ENCODE data around the gene GRPR. TPM values are rescaled to one million over a fixed set of nuclear protein-coding genes. Genes with fewer than 3 reads are reported as not detected.
A peak's percentile ranks its signal among the peaks of the same experiment; 100 is the strongest.

GRPR gene
- total RNA-seq, 1 experiment from 2014 or later = 0.45 TPM

DNA sequence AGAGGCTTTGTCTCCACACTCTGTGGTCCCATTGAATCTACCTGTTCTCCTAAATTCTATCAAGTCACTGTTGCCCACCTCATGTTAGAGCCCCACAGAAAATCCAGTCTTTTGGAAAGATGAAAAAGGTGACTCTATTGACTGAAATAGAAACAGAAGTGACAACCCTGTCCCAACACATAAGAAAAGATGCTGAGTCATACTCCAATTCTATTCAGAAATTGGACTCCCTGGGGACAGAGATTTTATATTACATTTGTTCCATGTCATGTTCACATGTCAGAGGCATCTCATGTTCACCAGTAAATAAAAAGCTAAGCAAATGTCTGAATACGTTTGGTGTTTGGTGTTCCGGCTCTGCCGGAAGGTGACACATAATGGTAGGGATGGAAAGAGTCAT, 2.9 kb upstream of the GRPR start:
- no peaks in the 10 kb centered on the region for H3K79me2 ChIP-seq (ENCODE audit: low read length)
- H2AFZ ChIP-seq (ENCODE audit: low read length) = no peak overlapping the region
- no peaks in the 10 kb centered on the region for H3K9me3 ChIP-seq (ENCODE audit: low read length)
- H3K4me3 ChIP-seq (ENCODE audit: low read length) = no peak overlapping the region
- no peaks in the 10 kb centered on the region; the same call in 1 of the 2 replicates for H3K9me2 ChIP-seq (replicated peaks; ENCODE audit: insufficient read depth, low read length)
- peaks cover 42% of the 10 kb centered on the region for H3K4me1 ChIP-seq (ENCODE audit: low read length)
- H3K27ac ChIP-seq (ENCODE audit: low read length) = peak overlapping the region; percentile 59; the same call in 1 of the 2 replicates
- no peaks in the 10 kb centered on the region for H4K20me1 ChIP-seq (ENCODE audit: insufficient read depth, low read depth, low read length)
- H3K9ac ChIP-seq (ENCODE audit: low read length) = no peak overlapping the region
- peak; percentile 66 for DNase-seq
- no peaks in the 10 kb centered on the region for H3K36me3 ChIP-seq (ENCODE audit: insufficient read depth, low read length)
- peak overlapping the region; percentile 52 for H3K4me2 ChIP-seq (ENCODE audit: low read depth, low read length, poor library complexity, severe bottlenecking)
- H3K27me3 ChIP-seq (ENCODE audit: low read length) = no peaks in the 10 kb centered on the region

DNA sequence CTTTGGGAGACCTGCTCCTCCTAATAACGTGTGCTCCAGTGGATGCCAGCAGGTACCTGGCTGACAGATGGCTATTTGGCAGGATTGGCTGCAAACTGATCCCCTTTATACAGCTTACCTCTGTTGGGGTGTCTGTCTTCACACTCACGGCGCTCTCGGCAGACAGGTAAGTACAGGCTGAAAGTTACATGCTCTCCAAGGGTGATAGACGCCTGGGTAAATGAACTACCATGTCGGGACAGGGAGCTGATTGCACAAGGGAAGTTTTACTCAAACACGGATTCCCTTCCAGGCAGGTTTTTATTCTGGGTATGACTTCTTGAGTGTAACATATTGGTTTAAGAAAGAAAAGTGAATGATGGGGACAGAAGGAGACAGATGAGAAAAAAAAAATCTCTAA, 836 bp downstream of the GRPR start:
- H4K20me1 ChIP-seq (ENCODE audit: insufficient read depth, low read depth, low read length) = no peaks in the 10 kb centered on the region
- H3K79me2 ChIP-seq (ENCODE audit: low read length) = no peaks in the 10 kb centered on the region
- no peak overlapping the region for H3K9ac ChIP-seq (ENCODE audit: low read length)
- H3K27me3 ChIP-seq (ENCODE audit: low read length) = no peaks in the 10 kb centered on the region
- no peak overlapping the region for H3K4me2 ChIP-seq (ENCODE audit: low read depth, low read length, poor library complexity, severe bottlenecking)
- no peak overlapping the region for H2AFZ ChIP-seq (ENCODE audit: low read length)
- no peaks in the 10 kb centered on the region for H3K9me2 ChIP-seq (replicated peaks; ENCODE audit: insufficient read depth, low read length)
- no peaks in the 10 kb centered on the region for H3K9me3 ChIP-seq (ENCODE audit: low read length)
- H3K27ac ChIP-seq (ENCODE audit: low read length) = no peak overlapping the region
- no peak overlapping the region for H3K4me3 ChIP-seq (ENCODE audit: low read length)
- H3K36me3 ChIP-seq (ENCODE audit: insufficient read depth, low read length) = no peaks in the 10 kb centered on the region
- H3K4me1 ChIP-seq (ENCODE audit: low read length) = peaks cover 32% of the 10 kb centered on the region
- no peak for DNase-seq

DNA sequence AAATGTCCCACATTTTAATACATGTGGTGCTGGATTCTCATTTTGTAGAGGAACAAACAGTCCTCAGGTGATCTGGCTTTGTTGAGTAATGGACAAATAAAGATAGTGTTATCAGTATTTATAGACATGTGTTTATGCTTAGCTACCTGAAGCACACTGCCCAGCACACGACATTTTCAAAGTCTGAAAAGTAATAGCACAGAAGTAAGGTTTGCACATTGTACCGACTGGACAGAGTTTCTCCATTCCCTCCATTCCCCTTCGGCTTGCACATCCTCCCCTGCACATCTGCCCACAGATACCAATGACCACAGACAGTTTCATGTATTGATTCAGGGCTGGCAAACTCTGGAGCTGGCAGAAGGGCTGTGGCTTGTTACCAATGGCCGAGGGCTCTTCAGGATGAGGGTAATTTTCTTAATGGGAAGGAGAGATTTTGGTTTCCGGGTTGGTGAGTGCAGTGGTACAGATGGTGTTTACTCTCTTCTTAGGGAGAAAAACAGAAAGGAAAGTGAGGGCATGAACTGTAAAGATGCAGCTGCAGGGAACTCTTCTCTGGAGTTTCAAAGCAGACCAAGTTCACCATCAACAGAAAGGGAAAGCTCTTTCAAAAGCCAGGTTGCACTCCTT, 2.3 kb downstream of the GRPR start:
- DNase-seq = no peak
- H3K9me2 ChIP-seq (replicated peaks; ENCODE audit: insufficient read depth, low read length) = no peaks in the 10 kb centered on the region
- no peak overlapping the region for H3K4me2 ChIP-seq (ENCODE audit: low read depth, low read length, poor library complexity, severe bottlenecking)
- no peaks in the 10 kb centered on the region for H3K79me2 ChIP-seq (ENCODE audit: low read length)
- H3K36me3 ChIP-seq (ENCODE audit: insufficient read depth, low read length) = no peaks in the 10 kb centered on the region
- H3K9ac ChIP-seq (ENCODE audit: low read length) = no peak overlapping the region
- no peaks in the 10 kb centered on the region for H3K27me3 ChIP-seq (ENCODE audit: low read length)
- H3K9me3 ChIP-seq (ENCODE audit: low read length) = no peaks in the 10 kb centered on the region
- no peaks in the 10 kb centered on the region for H4K20me1 ChIP-seq (ENCODE audit: insufficient read depth, low read depth, low read length)
- peaks cover 19% of the 10 kb centered on the region for H3K4me1 ChIP-seq (ENCODE audit: low read length)
- H3K4me3 ChIP-seq (ENCODE audit: low read length) = no peak overlapping the region
- no peak overlapping the region for H2AFZ ChIP-seq (ENCODE audit: low read length)
- H3K27ac ChIP-seq (ENCODE audit: low read length) = no peak overlapping the region

DNA sequence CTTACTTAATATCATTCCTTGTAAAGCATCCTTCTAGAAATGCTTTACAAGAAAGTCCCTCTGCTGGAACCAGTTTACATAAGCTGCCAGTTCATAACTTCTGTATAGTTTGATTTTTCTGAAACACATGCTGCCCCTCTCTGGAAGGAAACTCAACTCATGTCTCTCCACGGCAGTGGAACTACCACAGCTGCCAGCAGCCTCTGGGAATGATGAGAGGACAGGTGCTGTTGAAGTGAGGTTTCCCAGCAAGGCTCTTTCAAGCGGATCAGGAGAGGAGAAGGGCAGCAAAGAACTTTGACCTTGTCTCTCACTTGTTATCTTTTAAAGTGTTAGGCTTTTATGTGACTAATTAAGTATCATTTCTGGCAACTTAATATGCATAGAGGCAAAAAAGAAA, 7.3 kb downstream of the GRPR start:
- H3K36me3 ChIP-seq (ENCODE audit: insufficient read depth, low read length) = no peaks in the 10 kb centered on the region
- H3K79me2 ChIP-seq (ENCODE audit: low read length) = no peaks in the 10 kb centered on the region
- DNase-seq = no peak
- H3K9me2 ChIP-seq (replicated peaks; ENCODE audit: insufficient read depth, low read length) = no peaks in the 10 kb centered on the region
- H2AFZ ChIP-seq (ENCODE audit: low read length) = no peak overlapping the region
- H3K4me1 ChIP-seq (ENCODE audit: low read length) = peaks cover 3% of the 10 kb centered on the region; the same call in 1 of the 2 replicates
- H3K4me2 ChIP-seq (ENCODE audit: low read depth, low read length, poor library complexity, severe bottlenecking) = no peak overlapping the region
- no peak overlapping the region for H3K9ac ChIP-seq (ENCODE audit: low read length)
- no peaks in the 10 kb centered on the region for H3K27me3 ChIP-seq (ENCODE audit: low read length)
- no peaks in the 10 kb centered on the region for H4K20me1 ChIP-seq (ENCODE audit: insufficient read depth, low read depth, low read length)
- no peak overlapping the region for H3K4me3 ChIP-seq (ENCODE audit: low read length)
- H3K27ac ChIP-seq (ENCODE audit: low read length) = no peak overlapping the region
- no peaks in the 10 kb centered on the region for H3K9me3 ChIP-seq (ENCODE audit: low read length)

DNA sequence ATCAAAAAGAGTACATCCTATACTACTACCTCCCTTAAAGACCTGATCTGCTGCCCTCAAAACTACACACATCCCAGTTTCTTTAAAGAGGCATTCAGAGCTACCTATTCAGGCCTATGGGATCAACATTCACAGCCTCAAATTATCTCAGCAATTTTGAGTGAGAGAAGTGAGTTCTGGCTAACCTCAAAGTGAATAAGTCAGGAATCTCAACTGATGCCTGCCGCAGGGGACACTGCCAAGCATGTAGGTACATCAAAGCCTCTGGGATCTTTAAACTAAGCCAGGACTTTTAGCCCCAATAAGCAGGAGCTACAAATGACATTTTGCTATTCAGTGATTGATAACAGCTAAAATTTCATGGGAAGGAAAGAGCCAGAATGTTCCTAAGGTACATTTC, 11.6 kb downstream of the GRPR start:
- H3K27me3 ChIP-seq (ENCODE audit: low read length) = no peaks in the 10 kb centered on the region
- H3K9me2 ChIP-seq (replicated peaks; ENCODE audit: insufficient read depth, low read length) = no peaks in the 10 kb centered on the region
- H2AFZ ChIP-seq (ENCODE audit: low read length) = no peak overlapping the region
- no peak for DNase-seq
- peaks cover 12% of the 10 kb centered on the region for H3K4me1 ChIP-seq (ENCODE audit: low read length)
- H3K4me2 ChIP-seq (ENCODE audit: low read depth, low read length, poor library complexity, severe bottlenecking) = no peak overlapping the region
- H3K4me3 ChIP-seq (ENCODE audit: low read length) = no peak overlapping the region
- H3K27ac ChIP-seq (ENCODE audit: low read length) = no peak overlapping the region
- H3K9me3 ChIP-seq (ENCODE audit: low read length) = no peaks in the 10 kb centered on the region
- H3K36me3 ChIP-seq (ENCODE audit: insufficient read depth, low read length) = no peaks in the 10 kb centered on the region
- no peaks in the 10 kb centered on the region for H4K20me1 ChIP-seq (ENCODE audit: insufficient read depth, low read depth, low read length)
- no peaks in the 10 kb centered on the region for H3K79me2 ChIP-seq (ENCODE audit: low read length)
- no peak overlapping the region for H3K9ac ChIP-seq (ENCODE audit: low read length)

DNA sequence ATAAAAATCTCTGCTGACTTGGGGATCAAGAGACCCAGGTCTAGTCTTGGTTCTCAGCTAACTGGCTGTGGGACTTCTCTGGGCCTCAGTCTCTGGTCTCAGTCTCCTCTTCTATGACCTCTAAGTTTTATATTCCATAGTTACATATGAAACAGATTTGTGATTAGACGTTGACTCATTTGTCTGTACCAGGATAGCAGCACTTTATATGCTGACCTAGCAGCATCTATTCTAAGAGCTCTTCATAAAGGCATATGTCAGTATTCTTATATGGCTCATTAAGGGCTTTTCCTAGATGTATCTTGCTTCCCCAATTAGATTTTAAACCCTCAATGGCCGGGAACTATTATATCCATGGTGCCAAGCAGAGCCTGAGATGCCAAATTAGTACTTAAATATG, 12.7 kb downstream of the GRPR start:
- DNase-seq = no peak
- H3K9me2 ChIP-seq (replicated peaks; ENCODE audit: insufficient read depth, low read length) = no peaks in the 10 kb centered on the region

DNA sequence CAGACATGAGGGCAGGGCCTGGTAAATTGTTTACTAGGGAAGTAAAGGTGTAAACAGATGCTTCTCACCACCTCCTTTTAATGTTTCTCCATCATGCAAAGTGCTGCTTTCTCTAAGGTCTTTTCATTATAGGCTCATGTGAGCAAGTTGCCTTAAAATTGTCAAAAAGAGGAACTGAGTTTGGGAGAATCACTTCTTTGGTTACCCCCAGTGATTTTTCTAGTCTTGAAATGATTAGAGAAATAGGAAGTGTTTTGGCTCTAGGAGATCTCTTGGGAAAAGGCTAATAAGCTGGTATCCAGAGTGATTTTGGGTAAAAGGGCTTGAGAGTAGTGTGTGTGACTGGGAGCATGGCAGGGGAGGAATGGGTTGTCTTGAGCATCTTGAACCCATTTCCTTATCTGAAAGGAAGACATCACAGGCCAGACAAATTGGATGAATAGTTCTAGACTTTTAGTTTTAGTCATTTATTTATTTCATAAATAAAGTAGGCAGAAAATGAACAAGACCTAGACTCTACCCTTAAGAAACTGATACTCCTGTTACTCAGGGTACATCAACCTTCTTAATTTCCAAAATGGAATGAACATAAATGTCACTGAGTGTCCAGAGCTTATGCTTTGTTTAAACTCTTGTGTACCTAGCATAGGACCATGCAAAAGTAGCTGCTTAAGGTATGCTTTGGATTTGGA, 14.2 kb downstream of the GRPR start:
- DNase-seq = peak; percentile 60
- no peak overlapping the region for H2AFZ ChIP-seq (ENCODE audit: low read length)
- no peak overlapping the region for H3K4me2 ChIP-seq (ENCODE audit: low read depth, low read length, poor library complexity, severe bottlenecking)
- no peak overlapping the region for H3K4me3 ChIP-seq (ENCODE audit: low read length)
- H4K20me1 ChIP-seq (ENCODE audit: insufficient read depth, low read depth, low read length) = no peaks in the 10 kb centered on the region
- no peak overlapping the region for H3K9ac ChIP-seq (ENCODE audit: low read length)
- no peaks in the 10 kb centered on the region for H3K36me3 ChIP-seq (ENCODE audit: insufficient read depth, low read length)
- H3K79me2 ChIP-seq (ENCODE audit: low read length) = no peaks in the 10 kb centered on the region
- H3K27me3 ChIP-seq (ENCODE audit: low read length) = no peaks in the 10 kb centered on the region
- H3K4me1 ChIP-seq (ENCODE audit: low read length) = peaks cover 12% of the 10 kb centered on the region
- no peak overlapping the region for H3K27ac ChIP-seq (ENCODE audit: low read length)
- no peaks in the 10 kb centered on the region for H3K9me2 ChIP-seq (replicated peaks; ENCODE audit: insufficient read depth, low read length)
- no peaks in the 10 kb centered on the region for H3K9me3 ChIP-seq (ENCODE audit: low read length)

More for the DNA sequence above, 12.7 kb downstream of the GRPR start:
- H3K27me3 ChIP-seq (ENCODE audit: low read length) = no peaks in the 10 kb centered on the region
- no peak overlapping the region for H3K27ac ChIP-seq (ENCODE audit: low read length)
- H3K4me2 ChIP-seq (ENCODE audit: low read depth, low read length, poor library complexity, severe bottlenecking) = no peak overlapping the region
- no peak overlapping the region for H3K4me3 ChIP-seq (ENCODE audit: low read length)
- H3K9me3 ChIP-seq (ENCODE audit: low read length) = no peaks in the 10 kb centered on the region
- H3K79me2 ChIP-seq (ENCODE audit: low read length) = no peaks in the 10 kb centered on the region
- no peaks in the 10 kb centered on the region for H3K36me3 ChIP-seq (ENCODE audit: insufficient read depth, low read length)
- no peak overlapping the region for H3K9ac ChIP-seq (ENCODE audit: low read length)
- H2AFZ ChIP-seq (ENCODE audit: low read length) = no peak overlapping the region
- peaks cover 12% of the 10 kb centered on the region for H3K4me1 ChIP-seq (ENCODE audit: low read length)
- H4K20me1 ChIP-seq (ENCODE audit: insufficient read depth, low read depth, low read length) = no peaks in the 10 kb centered on the region

DNA sequence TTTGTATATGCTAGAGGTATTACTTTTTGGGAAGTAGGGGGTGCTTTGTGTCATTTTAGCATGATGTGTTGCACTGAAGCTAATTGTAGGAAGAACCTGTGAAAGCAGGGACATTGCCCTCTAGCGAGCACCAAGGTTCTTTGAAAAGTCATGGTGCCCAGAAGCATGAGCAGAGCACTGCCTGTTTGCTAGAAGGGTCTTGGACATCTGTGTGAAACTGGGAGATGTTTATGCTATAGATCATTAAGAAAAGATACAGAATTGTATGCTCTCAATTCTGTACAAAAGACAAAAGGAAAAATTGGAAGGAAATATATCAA, 14.7 kb downstream of the GRPR start:
- H3K4me2 ChIP-seq (ENCODE audit: low read depth, low read length, poor library complexity, severe bottlenecking) = no peak overlapping the region
- DNase-seq = peak; percentile 79
- no peak overlapping the region for H3K27ac ChIP-seq (ENCODE audit: low read length)

More for the DNA sequence above, 14.7 kb downstream of the GRPR start:
- Histone ChIP-seq H3K9me3 (ENCODE audit: low read length) (no peaks in the 10 kb centered on the region), H4K20me1 (ENCODE audit: insufficient read depth, low read depth, low read length) (no peaks in the 10 kb centered on the region), H3K4me3 (ENCODE audit: low read length) (no peak overlapping the region), H3K27me3 (ENCODE audit: low read length) (no peaks in the 10 kb centered on the region), H3K4me1 (ENCODE audit: low read length) (peaks cover 12% of the 10 kb centered on the region), H3K36me3 (ENCODE audit: insufficient read depth, low read length) (no peaks in the 10 kb centered on the region), H3K9ac (ENCODE audit: low read length) (no peak overlapping the region), H3K9me2 (replicated peaks; ENCODE audit: insufficient read depth, low read length) (no peaks in the 10 kb centered on the region), H3K79me2 (ENCODE audit: low read length) (no peaks in the 10 kb centered on the region), H2AFZ (ENCODE audit: low read length) (no peak overlapping the region)
